IMR-90 (cell line): ENCODE results near the gene ATP6V0C. TPM values are rescaled to one million over a fixed set of nuclear protein-coding genes. Genes with fewer than 3 reads are reported as not detected.

Experiments
- ATAC-seq: fragments of 200-7000 bp; cut with Tn5 transposase; 2 replicates; pipeline ENCODE4 v1.9.1; 2020; ENCODE audit warnings: low read depth, mild to moderate bottlenecking, moderate library complexity
- BruUV-seq: library from RNA; stranded (reverse); fragments of 400-500 nt; replicated peaks from 2 replicates; lab custom pipeline; 2021; lab: Mats Ljungman, UMichigan
- CTCF ChIA-PET: fragments of 300-600 bp; formaldehyde crosslinking; extraction: SDS; loops from one replicate; lab custom pipeline; 2021; ENCODE audit warnings: antibody characterized with exemption; lab: Yijun Ruan, JAX
- POLR2A ChIA-PET: fragments of 300-600 bp; sonication (Branson Sonifier 250); formaldehyde crosslinking; loops from one replicate; lab custom pipeline; 2022; ENCODE audit warnings: antibody characterized with exemption; ENCODE audit not compliant: unreplicated experiment; lab: Charles Lee
- DNase-seq: peaks from one replicate; pipeline ENCODE4 v3.0.0; 2013
- H2AFZ ChIP-seq: replicated peaks from 2 replicates; pipeline ENCODE3; 2013; ENCODE audit warnings: low read length, mild to moderate bottlenecking; ENCODE audit not compliant: poor library complexity
- H2AK5ac ChIP-seq: 2 replicates; pipeline ENCODE4 v1.6.1; 2013; ENCODE audit warnings: low read depth, low read length, inconsistent platforms
- H2AK9ac ChIP-seq: replicated peaks from 2 replicates; pipeline ENCODE3; 2013; ENCODE audit warnings: mild to moderate bottlenecking, low read depth, low read length, moderate library complexity; ENCODE audit not compliant: poor library complexity
- H2BK120ac ChIP-seq: 2 replicates; pipeline ENCODE4 v1.6.1; 2013; ENCODE audit warnings: low read depth, low read length, inconsistent platforms
- H2BK15ac ChIP-seq: 3 replicates; pipeline ENCODE4 v1.6.1; 2013; ENCODE audit warnings: low read depth, low read length, inconsistent platforms
- H2BK20ac ChIP-seq: 2 replicates; pipeline ENCODE4 v1.6.1; 2013; ENCODE audit warnings: low read depth, mild to moderate bottlenecking, inconsistent platforms, low read length, moderate library complexity
- H2BK5ac ChIP-seq: 2 replicates; pipeline ENCODE4 v1.6.1; 2013; ENCODE audit warnings: mild to moderate bottlenecking, low read depth, low read length, inconsistent platforms; ENCODE audit not compliant: poor library complexity, severe bottlenecking
- H3K14ac ChIP-seq: replicated peaks from 2 replicates; pipeline ENCODE4 v1.6.1; 2013; ENCODE audit warnings: low read depth, low read length, inconsistent platforms
- H3K18ac ChIP-seq: 2 replicates; pipeline ENCODE4 v1.6.1; 2013; ENCODE audit warnings: low read depth, low read length, control low read depth
- H3K23ac ChIP-seq: 2 replicates; pipeline ENCODE4 v1.6.1; 2013; ENCODE audit warnings: low read depth, low read length, inconsistent platforms
- H3K27ac ChIP-seq: 2 replicates; pipeline ENCODE4 v1.5.1; 2013; ENCODE audit warnings: mild to moderate bottlenecking, control low read depth, low read length; ENCODE audit not compliant: insufficient read depth
- H3K27me3 ChIP-seq: 2 replicates; pipeline ENCODE4 v1.6.1; 2013; ENCODE audit warnings: low read length; ENCODE audit not compliant: control insufficient read depth, insufficient read depth
- H3K36me3 ChIP-seq: 2 replicates; pipeline ENCODE4 v1.6.1; 2013; ENCODE audit warnings: low read length, mixed read lengths; ENCODE audit not compliant: control insufficient read depth, insufficient read depth
- H3K4ac ChIP-seq: 2 replicates; pipeline ENCODE4 v1.6.1; 2013; ENCODE audit warnings: low read depth, low read length, inconsistent platforms
- H3K4me1 ChIP-seq: 2 replicates; pipeline ENCODE4 v1.6.1; 2013; ENCODE audit warnings: low read length, mixed read lengths; ENCODE audit not compliant: control insufficient read depth, insufficient read depth
- H3K4me2 ChIP-seq: 2 replicates; pipeline ENCODE4 v1.6.1; 2013; ENCODE audit warnings: low read depth, mild to moderate bottlenecking, control low read depth, low read length, moderate library complexity
- H3K4me3 ChIP-seq: 2 replicates; pipeline ENCODE4 v1.5.1; 2013; ENCODE audit warnings: low read depth, mild to moderate bottlenecking, control low read depth, low read length, moderate library complexity; ENCODE audit not compliant: insufficient read depth
- H3K56ac ChIP-seq: 2 replicates; pipeline ENCODE4 v1.6.1; 2013; ENCODE audit warnings: low read length, inconsistent platforms; ENCODE audit not compliant: insufficient read depth; ENCODE audit errors: extremely low read depth
- H3K79me1 ChIP-seq, 2 experiments: 2 replicates each; pipeline ENCODE4 v1.6.1; 2013; ENCODE audit warnings: low read length in 2 of 2, inconsistent platforms in 1 of 2, low read depth in 1 of 2
- H3K9ac ChIP-seq: 2 replicates; pipeline ENCODE4 v1.6.1; 2013; ENCODE audit warnings: low read depth, low read length, control low read depth
- H3K9me1 ChIP-seq: 2 replicates; pipeline ENCODE4 v1.6.1; 2013; ENCODE audit warnings: low read length, inconsistent platforms; ENCODE audit not compliant: insufficient read depth
- H3K9me3 ChIP-seq: 2 replicates; pipeline ENCODE4 v1.6.1; 2013; ENCODE audit warnings: low read length; ENCODE audit not compliant: control insufficient read depth, insufficient read depth
- H4K20me1 ChIP-seq: 2 replicates; pipeline ENCODE4 v1.6.1; 2013; ENCODE audit warnings: low read length, inconsistent platforms; ENCODE audit not compliant: insufficient read depth
- H4K5ac ChIP-seq: 2 replicates; pipeline ENCODE4 v1.6.1; 2013; ENCODE audit warnings: mild to moderate bottlenecking, low read depth, low read length, control low read depth
- H4K8ac ChIP-seq, 2 experiments: 2 replicates each; pipeline ENCODE4 v1.6.1; 2013; ENCODE audit warnings: low read depth in 2 of 2, low read length in 2 of 2, control low read depth in 1 of 2, inconsistent platforms in 1 of 2
- H4K91ac ChIP-seq: 2 replicates; pipeline ENCODE4 v1.6.1; 2013; ENCODE audit warnings: low read depth, low read length, inconsistent platforms; ENCODE audit not compliant: insufficient read depth
- BHLHE40 ChIP-seq: fragments of 150-350 bp; IDR thresholded peaks from 2 replicates; pipeline ENCODE4 v1.6.1; 2016; ENCODE audit warnings: mild to moderate bottlenecking, low read depth, low read length
- MXI1 ChIP-seq: IDR thresholded peaks from 2 replicates; pipeline ENCODE4 v1.6.1; 2012; ENCODE audit warnings: low read depth, mild to moderate bottlenecking, low read length, moderate library complexity, borderline replicate concordance
- NFE2L2 ChIP-seq: fragments of 150-350 bp; IDR thresholded peaks from 2 replicates; pipeline ENCODE4 v1.6.1; 2016; ENCODE audit warnings: low read depth, mild to moderate bottlenecking, low read length
- RCOR1 ChIP-seq: IDR thresholded peaks from 2 replicates; pipeline ENCODE4 v1.6.1; 2012; ENCODE audit warnings: mild to moderate bottlenecking, low read length, improper control_type of control experiment; ENCODE audit not compliant: insufficient replicate concordance
- USF2 ChIP-seq: fragments of 150-350 bp; IDR thresholded peaks from 2 replicates; pipeline ENCODE4 v1.6.1; 2017; ENCODE audit warnings: mild to moderate bottlenecking, antibody characterized with exemption, low read length, low read depth
- WGBS, 2 experiments: methylation state at CpG; one replicate each; pipeline versions ENCODE4 v1.1.5 to v1.1.7; 2013; ENCODE audit warnings: missing lambda C conversion rate in 2 of 2; ENCODE audit not compliant: insufficient read length in 1 of 2; ENCODE audit errors: extremely low coverage in 2 of 2; 5-methylcytosine and 5-hydroxymethylcytosine counted together
- dilution Hi-C: fragments of 300-500 bp; cut with HindIII; formaldehyde crosslinking; loops from one replicate; pipeline ENCODE4 v1.14.3; 2018; ENCODE audit warnings: low sequenced_read_pairs; ENCODE audit not compliant: unreplicated experiment
- in situ Hi-C: fragments of 300-500 bp; cut with MboI; formaldehyde crosslinking; loops from 3 replicates; pipeline ENCODE4 v1.14.3; 2019; ENCODE audit warnings: low sequenced_read_pairs, inconsistent platforms, mixed read lengths
- intact Hi-C: fragments of 100-400 bp; cut with micrococcal nuclease; formaldehyde crosslinking; loops from 2 replicates; pipeline ENCODE4 v1.10.0; 2022
- polyA plus RNA-seq, 3 experiments: library from polyadenylated mRNA; depleted of rRNA; stranded (reverse); fragments of >200 nt; gene quantifications; 2 replicates each; pipeline ENCODE4 v1.2.3, GENCODE V29; 2012; ENCODE audit warnings: low replicate concordance in 1 of 3
- total RNA-seq: library from RNA; depleted of rRNA; stranded (reverse); fragments of >200 nt; gene quantifications from 2 replicates; pipeline ENCODE4 v1.2.3, GENCODE V29; 2012

ATP6V0C gene
- total and polyA plus RNA-seq, 2 of the 4 experiments (the other 2 are of a cell fraction) = 8.4 to 107 TPM

- Histone ChIP-seq H2AK5ac (no peak overlapping the region), H3K79me1 (peaks cover 3 to 21% of the 10 kb centered on the region in 2 experiments; a peak in 2 of 4 replicates), H3K9me3 (no peaks in the 10 kb centered on the region), H2BK5ac (no peak overlapping the region), H3K9ac (no peak overlapping the region), H3K23ac (no peak overlapping the region), H3K27me3 (no peaks in the 10 kb centered on the region), H3K9me1 (no peaks in the 10 kb centered on the region), H4K8ac (no peak overlapping the region), H2AFZ (no peak overlapping the region), H4K5ac (no peak overlapping the region), H2BK20ac (no peak overlapping the region), H3K36me3 (peaks cover 19% of the 10 kb centered on the region; the same call in 1 of the 2 replicates), H3K4me3 (no peak overlapping the region), H3K56ac (no peak overlapping the region), H4K91ac (no peak overlapping the region), H2BK15ac (no peak overlapping the region), H4K20me1 (peaks cover 17% of the 10 kb centered on the region), H3K27ac (no peak overlapping the region), H2AK9ac (no peak overlapping the region), H3K18ac (no peak overlapping the region), H3K4ac (no peak overlapping the region), H2BK120ac (no peak overlapping the region), H3K4me2 (no peak overlapping the region), H3K4me1 (peaks cover 9% of the 10 kb centered on the region), H3K14ac (no peak overlapping the region)
- DNase-seq = no peak
- TF ChIP-seq BHLHE40 (no peak), MXI1 (no peak), NFE2L2 (no peak), RCOR1 (no peak), USF2 (no peak)
- intact Hi-C loops = loop anchor here (2.0 kb wide), 1 partner anchor 69 kb away; no protein-coding TSS in a partner anchor
- BruUV-seq = no TSS peak
- in situ Hi-C loops = loop anchor here (5.0 to 10.0 kb wide), 2 partner anchors 158 to 245 kb away; partner anchors contain the start of genes ABCA3 and ECI1
- POLR2A ChIA-PET = no interaction called here
- WGBS, 2 experiments = 98% methylated on average over 9 of the region's 29 CpGs; no CpG with 5 or more reads in 1 of the 2 experiments
- ATAC-seq = no peak
- dilution Hi-C loops = no loop called here
- CTCF ChIA-PET = no interaction called here
Observed at GRCh38 chr16:2499890-2500429, 13.8 kb upstream of the ATP6V0C start.
